ENCODE measurements around the gene MIEF1. TPM values are rescaled to one million over a fixed set of nuclear protein-coding genes. Genes with fewer than 3 reads are reported as not detected.

MIEF1 gene
- total and polyA plus RNA-seq, 7 experiments from 2014 or later: 17.5 to 42.3 (median 33.2) TPM

DNA sequence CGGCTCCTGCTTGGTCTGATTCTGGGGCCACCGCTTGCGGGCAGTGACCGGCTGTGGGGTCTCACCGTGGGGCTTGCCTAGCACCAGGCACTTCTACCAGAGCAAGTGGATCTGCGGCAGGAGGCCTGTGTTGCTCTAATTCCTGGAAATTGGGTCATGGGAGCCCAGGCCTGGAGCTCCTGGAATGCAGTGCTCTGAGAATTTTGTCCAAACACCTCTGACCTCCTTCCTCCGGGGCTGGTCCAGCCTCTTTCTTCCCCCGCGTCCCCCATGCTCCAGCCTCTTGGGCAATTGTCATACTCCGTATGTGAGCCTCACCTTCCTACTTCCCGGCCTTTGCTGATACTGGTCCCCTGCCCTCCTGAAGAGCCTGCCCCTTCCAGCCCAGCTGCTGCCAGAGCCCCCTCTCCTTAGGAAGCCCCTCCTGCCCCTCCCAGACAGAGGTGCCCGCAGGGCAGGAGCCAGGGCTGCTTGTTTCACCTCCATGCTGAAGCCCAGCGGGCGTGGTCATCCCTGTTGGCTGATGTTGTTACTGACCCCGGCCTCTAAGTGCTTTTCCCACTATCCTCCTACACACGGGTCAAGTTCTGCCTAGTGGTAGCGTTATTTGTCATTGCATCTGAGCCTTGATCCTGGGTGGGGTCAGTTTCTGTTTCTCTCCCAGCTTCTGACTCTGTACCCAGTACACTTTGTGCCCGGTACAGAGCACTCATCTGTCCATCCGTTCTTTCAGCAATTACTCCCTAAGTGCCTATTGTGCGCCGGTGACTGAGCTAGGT is 35.7 kb upstream of the MIEF1 start:
- H3K27ac Mint-ChIP-seq: no peak overlapping the region
- H3K27me3 Mint-ChIP-seq: peaks cover 0 to 6% (median 0%) of the 10 kb centered on the region in 5 donors
- no peaks in the 10 kb centered on the region for H3K9me3 ChIP-seq (ENCODE audit: control insufficient read depth in 2 of 3, low read length in 3 of 3)
- ChIA-PET POLR2A (no interaction called here), CTCF (no interaction called here)
- peaks cover 1 to 20% (median 3%) of the 10 kb centered on the region in 7 donors for H3K4me1 Mint-ChIP-seq
- H3K36me3 ChIP-seq (ENCODE audit: control insufficient read depth in 2 of 3, insufficient read depth in 3 of 3, low read length in 3 of 3): no peaks in the 10 kb centered on the region
- H3K9me3 Mint-ChIP-seq: no peaks in the 10 kb centered on the region
- H3K4me1 ChIP-seq (ENCODE audit: control insufficient read depth in 2 of 2, insufficient read depth in 2 of 2, low read length in 2 of 2): peaks cover under 1 to 2% of the 10 kb centered on the region in 2 donors
- H3K4me3 Mint-ChIP-seq: no peak overlapping the region
- no peaks in the 10 kb centered on the region for H3K36me3 Mint-ChIP-seq
- intact Hi-C loops (cut with micrococcal nuclease): no loop called here
- no peak overlapping the region for H3K27ac ChIP-seq (ENCODE audit: low read depth, low read length)
- H3K27me3 ChIP-seq (ENCODE audit: control insufficient read depth in 2 of 2, insufficient read depth in 2 of 2, low read length in 2 of 2): no peaks in the 10 kb centered on the region
- DNase-seq (no peak), ATAC-seq (no peak)
- H3K4me3 ChIP-seq (ENCODE audit: low read length): no peak overlapping the region

DNA sequence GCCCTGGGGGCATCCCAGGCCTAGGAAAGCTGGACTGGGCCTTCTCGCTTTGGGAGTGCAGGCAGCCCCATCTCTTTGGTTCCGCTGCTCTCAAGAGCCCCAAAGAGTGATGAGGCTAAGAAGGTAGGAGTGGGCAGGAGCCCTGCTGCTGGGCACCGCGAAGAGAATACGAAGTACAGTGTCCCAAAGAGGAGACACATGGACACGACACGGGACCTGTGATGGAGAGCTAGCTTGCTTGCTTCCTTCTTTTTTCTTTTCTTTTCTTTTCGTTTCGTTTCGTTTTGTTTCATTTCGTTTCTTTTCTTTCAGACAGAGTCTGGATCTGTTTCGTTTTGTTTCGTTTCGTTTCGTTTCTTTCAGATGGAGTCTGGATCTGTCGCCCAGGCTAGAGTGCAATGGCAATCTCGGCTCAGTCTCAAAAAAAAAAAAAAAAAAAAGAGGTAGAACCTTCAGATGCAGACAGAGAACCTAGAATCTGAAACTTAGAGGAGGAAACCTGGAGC is 34.6 kb upstream of the MIEF1 start:
- Histone ChIP-seq H3K9me3 (ENCODE audit: control insufficient read depth in 2 of 3, low read length in 3 of 3) (no peaks in the 10 kb centered on the region), H3K27me3 (ENCODE audit: control insufficient read depth in 2 of 2, insufficient read depth in 2 of 2, low read length in 2 of 2) (no peaks in the 10 kb centered on the region), H3K4me1 (ENCODE audit: control insufficient read depth in 2 of 2, insufficient read depth in 2 of 2, low read length in 2 of 2) (peaks cover 9 to 10% of the 10 kb centered on the region in 2 donors), H3K36me3 (ENCODE audit: control insufficient read depth in 2 of 3, insufficient read depth in 3 of 3, low read length in 3 of 3) (no peaks in the 10 kb centered on the region), H3K27ac (ENCODE audit: low read depth, low read length) (no peak overlapping the region), H3K4me3 (ENCODE audit: low read length) (no peak overlapping the region)
- DNase-seq (no peak), ATAC-seq (no peak)
- ChIA-PET POLR2A (no interaction called here), CTCF (interaction anchor here (0.6 kb wide), 1 partner anchor 113 kb away, joined by 3 read pairs; no protein-coding TSS in a partner anchor)
- Mint-ChIP-seq H3K27me3 (peaks cover 0 to 2% (median 0%) of the 10 kb centered on the region in 5 donors), H3K4me1 (peaks cover 8 to 29% (median 12%) of the 10 kb centered on the region in 7 donors), H3K36me3 (no peaks in the 10 kb centered on the region), H3K9me3 (no peaks in the 10 kb centered on the region), H3K4me3 (no peak overlapping the region), H3K27ac (peak overlapping the region in 2 of 9 donors; percentile 13 to 16)
- intact Hi-C loops (cut with micrococcal nuclease): no loop called here

DNA sequence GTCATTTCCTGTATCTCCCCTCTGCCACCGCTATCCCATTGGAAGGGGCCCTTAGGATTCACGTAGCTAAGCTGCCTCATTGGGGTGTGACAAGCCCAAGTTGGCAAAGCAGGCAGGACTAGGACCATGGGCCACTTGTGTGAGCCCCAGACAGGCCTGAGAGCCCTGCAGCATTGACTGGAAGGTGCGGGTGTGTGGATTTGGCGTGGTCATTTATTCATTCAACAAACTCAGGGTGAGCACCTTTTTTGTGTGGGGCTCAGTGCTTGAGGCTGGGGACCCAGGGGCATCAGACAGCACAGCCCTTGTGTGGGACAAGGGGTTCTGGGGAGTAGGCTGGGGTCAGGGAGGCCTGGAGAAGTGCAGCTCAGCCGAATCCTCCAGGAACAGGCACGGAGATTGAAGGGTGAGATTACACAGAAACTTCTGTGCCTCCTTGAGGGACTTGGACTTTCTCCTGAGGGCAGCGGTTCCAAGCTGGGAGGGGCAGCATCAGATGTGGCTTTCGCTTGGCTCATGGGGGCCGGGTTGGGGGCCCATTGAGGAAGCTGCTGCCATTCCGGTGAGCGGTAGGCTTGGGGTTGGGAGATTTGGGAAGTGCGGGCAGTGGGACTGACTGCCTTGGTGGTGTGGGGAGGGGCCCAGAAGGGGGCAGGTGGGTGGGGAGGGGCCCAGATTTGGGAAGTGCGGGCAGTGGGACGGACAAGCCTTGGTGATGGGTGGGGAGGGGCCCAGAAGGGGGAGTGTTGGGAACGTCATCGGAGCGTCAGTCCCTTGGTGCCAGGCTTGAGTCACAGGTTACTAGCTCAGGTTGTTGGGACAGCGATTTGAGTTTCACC is 33.4 kb upstream of the MIEF1 start:
- ATAC-seq (peak; percentile 31), DNase-seq (no peak)
- no peaks in the 10 kb centered on the region for H3K36me3 ChIP-seq (ENCODE audit: control insufficient read depth in 2 of 3, insufficient read depth in 3 of 3, low read length in 3 of 3)
- H3K36me3 Mint-ChIP-seq: no peaks in the 10 kb centered on the region
- no peaks in the 10 kb centered on the region for H3K9me3 Mint-ChIP-seq
- H3K27me3 Mint-ChIP-seq: peaks cover 0 to 2% (median 0%) of the 10 kb centered on the region in 5 donors
- H3K9me3 ChIP-seq (ENCODE audit: control insufficient read depth in 2 of 3, low read length in 3 of 3): no peaks in the 10 kb centered on the region
- intact Hi-C loops (cut with micrococcal nuclease): no loop called here
- POLR2A ChIA-PET: no interaction called here
- peaks cover 8 to 36% (median 19%) of the 10 kb centered on the region in 7 donors for H3K4me1 Mint-ChIP-seq
- H3K4me3 ChIP-seq (ENCODE audit: low read length): no peak overlapping the region
- peak overlapping the region in 3 of 9 donors; percentile 10 to 78 (median 21) for H3K27ac Mint-ChIP-seq
- no peak overlapping the region for H3K4me3 Mint-ChIP-seq
- H3K4me1 ChIP-seq (ENCODE audit: control insufficient read depth in 2 of 2, insufficient read depth in 2 of 2, low read length in 2 of 2): peaks cover 9 to 15% of the 10 kb centered on the region in 2 donors
- H3K27me3 ChIP-seq (ENCODE audit: control insufficient read depth in 2 of 2, insufficient read depth in 2 of 2, low read length in 2 of 2): no peaks in the 10 kb centered on the region
- CTCF ChIA-PET: no interaction called here
- H3K27ac ChIP-seq (ENCODE audit: low read depth, low read length): no peak overlapping the region

DNA sequence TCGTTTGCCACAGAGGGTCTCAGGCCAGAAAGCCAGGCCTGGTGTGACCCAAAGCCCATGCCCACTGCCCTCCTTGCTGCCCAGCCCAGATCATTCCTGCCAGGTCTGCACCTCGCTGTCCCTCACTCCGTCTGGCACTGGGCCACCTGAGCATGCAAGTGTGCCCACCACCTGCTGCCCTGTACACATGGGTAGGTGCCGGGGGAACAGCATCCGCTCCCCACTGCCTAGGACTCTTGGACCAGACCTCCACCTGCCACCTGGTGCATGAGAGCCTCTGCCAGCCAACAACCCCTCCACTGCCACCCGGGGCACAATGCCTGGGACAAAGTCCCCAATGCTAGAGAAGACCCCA is 32.8 kb upstream of the MIEF1 start:
- Mint-ChIP-seq H3K4me3 (no peak overlapping the region), H3K4me1 (peaks cover 8 to 36% (median 19%) of the 10 kb centered on the region in 7 donors), H3K36me3 (no peaks in the 10 kb centered on the region), H3K9me3 (no peaks in the 10 kb centered on the region), H3K27me3 (peaks cover 0 to 2% (median 0%) of the 10 kb centered on the region in 5 donors), H3K27ac (no peak overlapping the region)
- intact Hi-C loops (cut with micrococcal nuclease): no loop called here
- Histone ChIP-seq H3K9me3 (ENCODE audit: control insufficient read depth in 2 of 3, low read length in 3 of 3) (no peaks in the 10 kb centered on the region), H3K4me3 (ENCODE audit: low read length) (no peak overlapping the region), H3K4me1 (ENCODE audit: control insufficient read depth in 2 of 2, insufficient read depth in 2 of 2, low read length in 2 of 2) (peaks cover 9 to 15% of the 10 kb centered on the region in 2 donors), H3K36me3 (ENCODE audit: control insufficient read depth in 2 of 3, insufficient read depth in 3 of 3, low read length in 3 of 3) (no peaks in the 10 kb centered on the region), H3K27ac (ENCODE audit: low read depth, low read length) (no peak overlapping the region), H3K27me3 (ENCODE audit: control insufficient read depth in 2 of 2, insufficient read depth in 2 of 2, low read length in 2 of 2) (no peaks in the 10 kb centered on the region)
- POLR2A ChIA-PET: no interaction called here
- CTCF ChIA-PET: no interaction called here
- DNase-seq: no peak
- ATAC-seq: no peak

DNA sequence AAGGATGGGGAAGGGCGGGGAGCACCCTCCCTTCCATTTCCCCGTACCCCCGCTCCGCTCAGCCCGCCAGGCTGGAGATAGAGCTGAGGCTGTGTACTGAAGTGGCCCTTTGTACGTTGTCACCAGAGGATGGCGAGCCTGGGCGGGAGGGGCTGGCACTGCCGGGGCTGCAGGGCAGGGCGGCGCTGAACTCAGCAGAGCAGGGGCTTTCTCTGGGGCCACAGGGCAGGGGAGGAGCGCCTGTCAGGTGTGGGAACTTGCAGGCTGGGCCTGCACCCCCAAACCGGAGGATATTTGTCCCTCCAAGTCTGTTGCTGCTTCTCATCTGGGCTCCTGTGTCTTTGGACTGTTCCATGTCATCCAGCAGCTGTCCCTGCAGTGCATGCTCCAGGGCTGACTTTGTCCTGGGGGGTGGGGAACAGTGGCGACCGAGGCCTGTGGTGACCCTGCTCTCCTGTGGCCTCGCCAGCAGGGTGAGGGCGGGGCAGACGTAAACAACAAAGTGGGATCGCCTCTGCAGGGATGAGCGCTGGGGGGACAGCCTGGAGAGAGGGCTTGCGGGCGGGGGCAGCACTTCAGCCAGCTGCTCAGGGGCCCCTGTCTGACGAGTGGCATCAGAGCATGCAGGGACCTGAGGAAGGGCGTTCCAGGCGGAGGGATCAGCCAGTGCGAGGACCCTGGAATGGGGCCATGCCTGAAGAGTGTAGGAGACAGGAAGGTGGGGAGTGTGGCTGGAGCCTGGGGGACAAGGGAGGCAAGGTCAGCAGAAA is 32.2 kb upstream of the MIEF1 start:
- DNase-seq (no peak), ATAC-seq (no peak)
- Histone ChIP-seq H3K36me3 (ENCODE audit: control insufficient read depth in 2 of 3, insufficient read depth in 3 of 3, low read length in 3 of 3) (no peaks in the 10 kb centered on the region), H3K27ac (ENCODE audit: low read depth, low read length) (no peak overlapping the region), H3K9me3 (ENCODE audit: control insufficient read depth in 2 of 3, low read length in 3 of 3) (no peaks in the 10 kb centered on the region), H3K4me1 (ENCODE audit: control insufficient read depth in 2 of 2, insufficient read depth in 2 of 2, low read length in 2 of 2) (peaks cover 9 to 15% of the 10 kb centered on the region in 2 donors), H3K27me3 (ENCODE audit: control insufficient read depth in 2 of 2, insufficient read depth in 2 of 2, low read length in 2 of 2) (no peaks in the 10 kb centered on the region), H3K4me3 (ENCODE audit: low read length) (no peak overlapping the region)
- Mint-ChIP-seq H3K27me3 (peaks cover 0 to 2% (median 0%) of the 10 kb centered on the region in 5 donors), H3K4me1 (peaks cover 8 to 36% (median 19%) of the 10 kb centered on the region in 7 donors), H3K27ac (peak overlapping the region in 2 of 9 donors; percentile 45 to 47), H3K4me3 (peak overlapping the region in 1 of 10 donors; percentile 63), H3K36me3 (no peaks in the 10 kb centered on the region), H3K9me3 (no peaks in the 10 kb centered on the region)
- intact Hi-C loops (cut with micrococcal nuclease): loop anchor here in 1 of 2 donors (5.0 kb wide), 1 partner anchor 33 kb away; no protein-coding TSS in a partner anchor
- POLR2A ChIA-PET: no interaction called here
- CTCF ChIA-PET: no interaction called here
